NT2/D1 (cell line): ENCODE measurements around the gene AHRR.

Experiments
- SUZ12 ChIP-seq: IDR thresholded peaks from 2 replicates; pipeline ENCODE4 v1.6.1; 2011; ENCODE audit not compliant: insufficient read length, insufficient read depth; ENCODE audit errors: extremely low read depth
- YY1 ChIP-seq: IDR thresholded peaks from 2 replicates; pipeline ENCODE4 v1.6.1; 2011; ENCODE audit not compliant: insufficient read length, insufficient read depth
- ZNF274 ChIP-seq: IDR thresholded peaks from 2 replicates; pipeline ENCODE4 v1.6.1; 2011; ENCODE audit warnings: mild to moderate bottlenecking, low read depth, low read length

DNA sequence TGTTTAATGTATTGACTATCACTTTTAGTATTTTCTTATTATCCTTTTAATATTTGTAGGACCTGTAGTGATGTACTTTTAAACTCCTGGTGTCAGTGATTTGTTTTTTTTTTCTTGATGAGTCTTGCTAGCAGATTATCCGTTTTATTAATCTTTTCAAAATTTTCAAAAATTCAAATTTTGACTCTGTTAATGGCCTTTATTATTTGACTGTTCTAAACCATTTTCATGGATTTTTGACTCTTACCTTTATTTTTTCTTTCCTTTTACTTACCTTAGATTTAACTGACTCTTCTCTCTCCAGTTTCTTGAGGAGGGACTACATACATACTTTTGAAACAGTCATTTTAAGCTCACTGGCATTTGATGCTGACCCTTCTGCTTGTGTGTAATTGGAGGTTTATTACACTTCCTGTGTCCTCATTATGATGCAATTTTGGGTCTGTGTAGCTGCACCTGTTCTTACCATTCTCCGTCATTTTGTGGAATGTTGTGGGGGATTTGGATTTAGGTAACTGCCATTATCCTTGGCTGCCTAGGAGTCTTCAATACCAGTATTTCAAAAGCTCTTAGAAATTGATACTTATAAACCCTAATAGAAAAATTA is 89.5 kb downstream of the AHRR start:
- TF ChIP-seq YY1, result no peak
- TF ChIP-seq ZNF274, result no peak
- no peak for TF ChIP-seq SUZ12
